ENCODE results near the gene WDR45B.
"Not testable (repeated sequence)": the region's sequence is repeated elsewhere in the genome, so short reads cannot be mapped to it uniquely, and the experiment has no call there.

WDR45B gene

DNA sequence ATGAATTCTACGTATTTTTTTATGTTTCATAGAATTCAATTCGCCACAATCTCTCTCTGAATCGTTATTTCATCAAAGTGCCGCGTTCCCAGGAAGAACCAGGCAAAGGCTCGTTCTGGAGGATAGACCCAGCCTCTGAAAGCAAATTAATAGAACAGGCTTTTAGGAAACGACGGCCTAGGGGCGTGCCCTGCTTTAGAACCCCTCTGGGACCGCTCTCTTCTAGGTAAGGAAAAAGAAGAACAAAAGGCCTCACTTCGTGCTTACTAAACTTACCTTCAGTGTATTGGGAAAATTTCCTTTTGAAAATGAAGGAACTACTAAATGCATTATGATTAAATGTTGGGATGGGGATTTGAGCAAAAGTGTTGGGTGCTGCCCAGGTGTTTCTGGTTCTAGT is 65.5 kb downstream of the WDR45B start:
- DNase-seq (ENCODE audit: low spot score) = no peak

- DNase-seq (ENCODE audit: low spot score) = no peak
These were observed 66.0 kb downstream of the WDR45B start for GRCh38 chr17:82582213-82582612.

DNA sequence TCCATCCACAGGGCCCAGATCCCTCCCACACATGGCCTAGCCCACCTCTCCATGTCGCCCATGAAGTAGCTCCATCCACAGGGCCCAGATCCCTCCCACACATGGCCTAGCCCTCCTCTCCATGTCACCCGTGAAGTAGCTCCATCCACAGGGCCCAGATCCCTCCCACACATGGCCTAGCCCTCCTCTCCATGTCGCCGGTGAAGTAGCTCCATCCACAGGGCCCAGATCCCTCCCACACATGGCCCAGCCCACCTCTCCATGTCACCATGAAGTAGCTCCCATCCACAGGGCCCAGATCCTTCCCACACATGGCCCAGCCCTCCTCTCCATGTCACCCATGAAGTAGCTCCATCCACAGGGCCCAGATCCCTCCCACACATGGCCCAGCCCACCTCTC is 68.3 kb downstream of the WDR45B start:
- DNase-seq (ENCODE audit: low spot score) = not testable (repeated sequence)

- no peak for DNase-seq (ENCODE audit: low spot score)
These were observed 70.9 kb downstream of the WDR45B start for GRCh38 chr17:82577300-82577699.

DNA sequence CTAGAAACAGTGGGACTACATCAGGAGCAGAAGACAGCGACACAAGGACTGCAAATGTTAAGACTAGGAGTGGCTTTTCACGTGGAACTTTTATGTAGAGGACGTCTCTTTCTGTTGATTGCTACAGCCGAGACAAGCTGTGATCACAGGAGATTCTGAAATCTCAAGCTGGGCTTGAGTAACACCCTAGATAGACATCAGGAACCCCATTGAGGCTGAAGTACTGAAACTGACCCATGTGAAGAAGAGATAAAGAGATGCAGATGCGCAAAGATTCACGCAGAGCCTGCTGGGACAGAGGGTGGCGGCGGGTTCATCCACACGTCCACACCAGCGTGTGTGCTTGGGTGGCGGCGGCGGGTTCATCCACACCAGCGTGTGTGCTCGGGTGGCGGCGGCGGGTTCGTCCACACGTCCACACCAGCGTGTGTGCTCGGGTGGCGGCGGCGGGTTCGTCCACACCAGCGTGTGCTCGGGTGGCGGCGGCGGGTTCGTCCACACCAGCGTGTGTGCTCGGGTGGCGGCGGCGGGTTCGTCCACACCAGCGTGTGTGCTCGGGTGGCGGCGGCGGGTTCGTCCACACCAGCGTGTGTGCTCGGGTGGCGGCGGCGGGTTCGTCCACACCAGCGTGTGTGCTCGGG is 72.5 kb downstream of the WDR45B start:
- not testable (repeated sequence) for DNase-seq (ENCODE audit: low spot score)

DNA sequence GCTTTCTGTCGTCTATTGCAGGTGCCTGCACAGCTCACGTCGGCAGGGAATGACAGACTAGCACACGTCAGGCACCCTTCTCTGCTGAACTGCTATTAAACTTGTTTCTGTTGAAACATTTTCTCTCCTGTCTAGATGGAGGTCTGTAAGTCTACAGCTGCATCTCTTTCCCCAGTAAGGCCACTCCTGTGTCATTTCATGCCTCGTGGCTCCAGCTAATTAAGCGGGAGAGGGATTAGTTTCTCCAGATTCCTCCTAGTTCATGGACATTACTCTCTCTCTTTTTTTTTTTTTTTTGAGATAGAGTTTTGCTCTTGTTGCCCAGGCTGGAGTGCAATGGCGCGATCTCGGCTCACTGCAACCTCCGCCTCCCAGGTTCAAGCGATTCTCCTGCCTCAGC is 74.2 kb downstream of the WDR45B start:
- DNase-seq (ENCODE audit: low spot score) = no peak

- no peak for DNase-seq (ENCODE audit: low spot score)
These were observed 76.4 kb downstream of the WDR45B start for GRCh38 chr17:82571855-82572254.

DNA sequence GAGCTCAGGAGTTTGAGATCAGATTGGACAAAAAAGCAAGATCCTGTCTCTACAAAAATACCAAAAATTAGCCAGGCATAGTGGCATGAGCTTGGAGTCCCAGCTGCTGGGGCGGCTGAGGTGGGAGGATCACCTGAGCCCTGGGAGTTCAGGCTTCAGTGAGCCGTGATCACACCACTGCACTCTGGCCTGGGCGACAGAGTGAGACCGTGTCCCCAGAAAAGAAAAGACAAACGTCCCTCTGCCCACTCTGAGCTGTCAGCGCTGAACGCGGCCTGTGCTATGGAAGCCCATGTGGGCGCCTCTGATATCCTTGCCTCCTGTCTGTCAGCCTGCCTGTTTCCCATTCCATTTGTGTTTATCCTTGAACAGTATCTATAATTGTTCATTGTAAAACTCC is 78.0 kb downstream of the WDR45B start:
- DNase-seq (ENCODE audit: low spot score) = no peak

- no peak for DNase-seq (ENCODE audit: low spot score)
These were observed 78.6 kb downstream of the WDR45B start for GRCh38 chr17:82569621-82570020.

- no peak for DNase-seq (ENCODE audit: low spot score)
These were observed 79.2 kb downstream of the WDR45B start for GRCh38 chr17:82568997-82569393.

DNA sequence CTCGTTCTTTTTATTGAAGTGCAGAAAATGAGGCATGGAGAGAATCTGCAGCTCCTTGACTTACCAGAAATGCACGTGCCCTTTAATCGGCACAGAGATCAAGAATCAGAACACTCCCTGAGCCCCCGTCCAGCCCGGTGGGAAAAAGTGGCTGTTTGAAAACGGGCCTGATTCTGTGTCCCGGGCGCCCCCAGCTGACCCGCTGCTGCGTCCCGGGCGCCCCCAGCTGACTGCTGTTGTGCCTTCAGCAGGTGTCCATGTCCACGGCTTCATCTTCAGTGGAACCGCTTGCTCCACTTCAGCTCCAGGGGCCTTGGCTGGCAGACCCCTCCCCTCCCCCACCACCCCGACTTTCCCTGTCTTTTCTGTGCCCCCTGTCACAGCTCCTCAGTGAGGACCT is 81.0 kb downstream of the WDR45B start:
- DNase-seq (ENCODE audit: low spot score) = no peak

DNA sequence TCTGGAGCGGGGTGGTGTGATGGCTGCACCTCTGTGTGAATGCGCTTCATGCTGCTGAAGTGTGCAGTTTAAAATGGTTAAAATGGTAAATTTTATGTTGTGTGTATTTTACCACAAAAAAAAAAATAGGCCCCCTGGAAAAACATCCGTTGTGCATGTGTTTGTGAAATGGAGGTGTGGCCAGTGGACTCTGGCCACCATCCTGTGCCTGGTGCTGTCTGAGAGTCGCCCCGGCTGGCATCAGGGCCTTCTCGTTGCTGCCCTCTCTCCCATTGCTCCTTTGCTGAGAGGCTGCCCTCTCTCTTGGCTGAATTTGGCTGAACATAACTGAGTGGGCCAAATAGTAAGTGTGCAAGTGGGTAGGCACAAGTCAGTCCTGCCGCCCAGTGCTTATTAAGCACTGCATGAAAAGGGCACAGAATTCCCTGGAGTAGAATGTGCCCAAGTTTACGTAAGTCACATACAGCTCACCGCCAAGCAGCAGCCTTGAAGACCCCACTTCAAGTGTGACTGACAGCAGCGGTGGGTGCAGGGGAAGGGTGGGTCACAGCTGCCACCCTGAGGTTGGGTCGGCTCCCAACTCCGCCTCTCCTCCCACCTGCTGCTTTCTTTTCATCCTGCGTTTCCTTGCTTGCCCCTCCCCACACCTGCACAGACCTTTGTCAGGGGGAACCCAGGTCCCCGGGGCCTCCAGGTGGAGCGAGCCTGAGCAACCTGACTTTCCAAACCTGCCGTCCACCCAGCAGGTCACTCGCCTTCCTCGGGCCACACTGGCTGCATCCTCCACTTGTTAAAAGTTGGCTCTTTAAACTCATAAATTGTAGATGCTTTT is 81.9 kb downstream of the WDR45B start:
- no peak for DNase-seq (ENCODE audit: low spot score)

DNA sequence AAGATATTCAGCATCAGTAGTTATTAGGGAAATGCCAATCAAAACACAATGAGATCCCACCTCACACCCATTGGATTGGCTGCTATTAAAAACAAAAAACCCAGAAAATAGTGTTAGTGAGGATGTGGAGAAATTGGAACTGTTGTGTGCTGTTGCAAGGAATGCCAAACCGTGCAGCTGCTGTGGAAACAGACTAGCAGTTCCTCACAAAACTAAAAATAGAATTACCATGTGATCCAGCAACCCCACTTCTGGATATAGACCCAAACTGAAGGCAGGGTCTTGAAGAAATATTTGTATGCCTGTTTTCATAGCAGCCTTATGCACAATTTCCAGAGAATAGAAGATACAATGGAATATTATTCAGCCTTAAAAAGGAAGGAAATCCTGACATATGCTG is 82.7 kb downstream of the WDR45B start:
- DNase-seq (ENCODE audit: low spot score) = no peak
